22Rv1 (cell line): Measurements from ENCODE around the gene CLMN.

Source experiments
- ZFX ChIP-seq: fragments of 450-650 bp; IDR thresholded peaks from 2 replicates; pipeline ENCODE4 v1.6.1; 2017; ENCODE audit warnings: antibody characterized with exemption, borderline replicate concordance
- TF ChIP-seq, protein P1 (sequence below): fragments of 450-650 bp; IDR thresholded peaks from 2 replicates; pipeline ENCODE4 v1.5.1; 2017; ENCODE audit warnings: mild to moderate bottlenecking

DNA sequence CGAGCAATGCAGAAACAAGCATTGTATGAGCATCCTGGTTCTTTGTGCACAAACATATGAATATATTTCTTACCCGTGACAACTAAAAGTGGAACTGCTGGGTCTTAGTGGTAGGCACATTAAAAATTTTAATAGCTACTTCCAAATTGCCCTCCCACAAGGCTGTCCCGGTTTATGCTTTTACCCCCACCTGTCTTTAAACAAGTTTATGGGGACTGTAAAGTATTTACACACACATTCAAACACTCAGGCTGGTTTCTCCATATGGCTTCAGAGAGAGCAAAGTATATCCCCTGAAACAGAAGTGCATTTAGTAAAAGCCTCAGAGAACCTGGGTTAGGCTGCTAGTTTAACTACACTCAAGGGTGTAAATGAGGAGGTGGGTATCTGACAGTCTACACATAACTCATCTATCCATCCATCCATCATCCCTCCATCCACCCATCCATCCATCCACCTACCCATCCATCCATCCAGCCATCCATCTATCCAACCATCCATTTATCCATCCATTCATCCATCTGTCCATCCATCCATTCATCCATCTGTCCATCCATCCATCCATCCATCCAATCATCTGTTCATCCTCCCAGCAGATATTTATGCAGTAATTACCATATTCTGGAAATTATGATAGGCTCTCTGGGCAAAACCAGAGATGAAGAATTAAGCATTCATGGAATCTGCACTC, 86.7 kb downstream of the CLMN start:
- TF ChIP-seq, protein P1, sequence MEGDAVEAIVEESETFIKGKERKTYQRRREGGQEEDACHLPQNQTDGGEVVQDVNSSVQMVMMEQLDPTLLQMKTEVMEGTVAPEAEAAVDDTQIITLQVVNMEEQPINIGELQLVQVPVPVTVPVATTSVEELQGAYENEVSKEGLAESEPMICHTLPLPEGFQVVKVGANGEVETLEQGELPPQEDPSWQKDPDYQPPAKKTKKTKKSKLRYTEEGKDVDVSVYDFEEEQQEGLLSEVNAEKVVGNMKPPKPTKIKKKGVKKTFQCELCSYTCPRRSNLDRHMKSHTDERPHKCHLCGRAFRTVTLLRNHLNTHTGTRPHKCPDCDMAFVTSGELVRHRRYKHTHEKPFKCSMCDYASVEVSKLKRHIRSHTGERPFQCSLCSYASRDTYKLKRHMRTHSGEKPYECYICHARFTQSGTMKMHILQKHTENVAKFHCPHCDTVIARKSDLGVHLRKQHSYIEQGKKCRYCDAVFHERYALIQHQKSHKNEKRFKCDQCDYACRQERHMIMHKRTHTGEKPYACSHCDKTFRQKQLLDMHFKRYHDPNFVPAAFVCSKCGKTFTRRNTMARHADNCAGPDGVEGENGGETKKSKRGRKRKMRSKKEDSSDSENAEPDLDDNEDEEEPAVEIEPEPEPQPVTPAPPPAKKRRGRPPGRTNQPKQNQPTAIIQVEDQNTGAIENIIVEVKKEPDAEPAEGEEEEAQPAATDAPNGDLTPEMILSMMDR = no peak
- no peak for TF ChIP-seq ZFX
